OCI-LY1 (cell line): ENCODE data around the gene GEMIN4.
"Not testable (repeated sequence)": the region's sequence is repeated elsewhere in the genome, so short reads cannot be mapped to it uniquely, and the experiment has no call there.

ENCODE experiments used
- H2AFZ ChIP-seq: fragments of 200-600 bp; sonication (generic), shearing (Covaris generic); 2 replicates; pipeline ENCODE4 v1.6.0; 2014; ENCODE audit warnings: antibody characterized with exemption, mild to moderate bottlenecking, low read length
- H3F3A ChIP-seq: fragments of 200-600 bp; sonication (generic), shearing (Covaris generic); 2 replicates; pipeline ENCODE4 v1.6.0; 2014; ENCODE audit warnings: mild to moderate bottlenecking, antibody characterized with exemption, low read length, moderate library complexity; ENCODE audit not compliant: insufficient read depth
- H3K27ac ChIP-seq: fragments of 200-600 bp; sonication (generic); 2 replicates; pipeline ENCODE4 v1.5.1; 2014; ENCODE audit warnings: low read length, mixed run types, mild to moderate bottlenecking, low read depth; ENCODE audit not compliant: poor library complexity, severe bottlenecking
- H3K27me3 ChIP-seq: fragments of 200-600 bp; sonication (generic); 2 replicates; pipeline ENCODE4 v1.6.0; 2014; ENCODE audit warnings: antibody characterized with exemption, mild to moderate bottlenecking, low read length, moderate library complexity; ENCODE audit not compliant: insufficient read depth
- H3K36me3 ChIP-seq: fragments of 200-600 bp; sonication (generic); 2 replicates; pipeline ENCODE4 v1.6.1; 2014; ENCODE audit warnings: mild to moderate bottlenecking, antibody characterized with exemption, low read length, moderate library complexity, mixed read lengths; ENCODE audit not compliant: insufficient read depth
- H3K4me1 ChIP-seq: fragments of 200-600 bp; sonication (generic); 2 replicates; pipeline ENCODE4 v1.5.1; 2014; ENCODE audit warnings: mild to moderate bottlenecking, low read length, moderate library complexity; ENCODE audit not compliant: insufficient read depth, severe bottlenecking
- H3K4me2 ChIP-seq: fragments of 200-600 bp; sonication (generic), shearing (Covaris generic); 2 replicates; pipeline ENCODE4 v1.6.1; 2014; ENCODE audit warnings: low read length
- H3K4me3 ChIP-seq: fragments of 200-600 bp; sonication (generic); 2 replicates; pipeline ENCODE4 v1.5.1; 2014; ENCODE audit warnings: low read length, low read depth, mild to moderate bottlenecking, mixed read lengths; ENCODE audit not compliant: poor library complexity, severe bottlenecking
- H3K79me2 ChIP-seq: fragments of 200-600 bp; shearing (Covaris generic); 2 replicates; pipeline ENCODE4 v1.6.1; 2016; ENCODE audit warnings: mixed run types, low read length, mixed read lengths; ENCODE audit not compliant: insufficient read depth
- H3K9ac ChIP-seq: fragments of 200-600 bp; sonication (generic), shearing (Covaris generic); 2 replicates; pipeline ENCODE4 v1.6.1; 2014; ENCODE audit warnings: mild to moderate bottlenecking, low read length, mixed read lengths
- H3K9me2 ChIP-seq: fragments of 200-600 bp; sonication (generic), shearing (Covaris generic); 2 replicates; pipeline ENCODE4 v1.6.1; 2014; ENCODE audit warnings: low read depth, mild to moderate bottlenecking, low read length, mixed read lengths
- H3K9me3 ChIP-seq: fragments of 200-600 bp; shearing (Covaris generic); 2 replicates; pipeline ENCODE4 v1.6.1; 2014; ENCODE audit warnings: low read length, mixed read lengths
- H4K20me1 ChIP-seq: fragments of 200-600 bp; sonication (generic), shearing (Covaris generic); 2 replicates; pipeline ENCODE4 v1.6.0; 2016; ENCODE audit warnings: mild to moderate bottlenecking, low read length; ENCODE audit not compliant: insufficient read depth
- EZH2 ChIP-seq: fragments of 200-600 bp; sonication (generic), shearing (Covaris generic); IDR thresholded peaks from 2 replicates; pipeline ENCODE4 v1.8.0; 2017; ENCODE audit warnings: borderline replicate concordance, mixed run types, mild to moderate bottlenecking, antibody characterized with exemption, low read length, moderate library complexity, mixed read lengths
- TF ChIP-seq, protein P1 (sequence below): fragments of 200-600 bp; sonication (generic), shearing (Covaris generic); IDR thresholded peaks from 2 replicates; pipeline ENCODE4 v1.5.1; 2017; ENCODE audit warnings: mild to moderate bottlenecking, antibody characterized with exemption, low read length, moderate library complexity, mixed read lengths

Gene GEMIN4

GRCh38 chr17:794876-795275 lies 42.8 kb upstream of the GEMIN4 start:
- Histone ChIP-seq H3K4me2 (no peak overlapping the region), H3K27me3 (no peaks in the 10 kb centered on the region), H2AFZ (no peak overlapping the region), H3K4me1 (peaks cover 8% of the 10 kb centered on the region), H3K36me3 (peaks cover 27% of the 10 kb centered on the region), H3K9me2 (no peaks in the 10 kb centered on the region), H3K9ac (no peak overlapping the region), H3K79me2 (no peaks in the 10 kb centered on the region), H3K27ac (no peak overlapping the region), H4K20me1 (no peaks in the 10 kb centered on the region), H3K4me3 (no peak overlapping the region), H3F3A (no peaks in the 10 kb centered on the region), H3K9me3 (no peaks in the 10 kb centered on the region)
- TF ChIP-seq EZH2: no peak
- TF ChIP-seq, protein P1, sequence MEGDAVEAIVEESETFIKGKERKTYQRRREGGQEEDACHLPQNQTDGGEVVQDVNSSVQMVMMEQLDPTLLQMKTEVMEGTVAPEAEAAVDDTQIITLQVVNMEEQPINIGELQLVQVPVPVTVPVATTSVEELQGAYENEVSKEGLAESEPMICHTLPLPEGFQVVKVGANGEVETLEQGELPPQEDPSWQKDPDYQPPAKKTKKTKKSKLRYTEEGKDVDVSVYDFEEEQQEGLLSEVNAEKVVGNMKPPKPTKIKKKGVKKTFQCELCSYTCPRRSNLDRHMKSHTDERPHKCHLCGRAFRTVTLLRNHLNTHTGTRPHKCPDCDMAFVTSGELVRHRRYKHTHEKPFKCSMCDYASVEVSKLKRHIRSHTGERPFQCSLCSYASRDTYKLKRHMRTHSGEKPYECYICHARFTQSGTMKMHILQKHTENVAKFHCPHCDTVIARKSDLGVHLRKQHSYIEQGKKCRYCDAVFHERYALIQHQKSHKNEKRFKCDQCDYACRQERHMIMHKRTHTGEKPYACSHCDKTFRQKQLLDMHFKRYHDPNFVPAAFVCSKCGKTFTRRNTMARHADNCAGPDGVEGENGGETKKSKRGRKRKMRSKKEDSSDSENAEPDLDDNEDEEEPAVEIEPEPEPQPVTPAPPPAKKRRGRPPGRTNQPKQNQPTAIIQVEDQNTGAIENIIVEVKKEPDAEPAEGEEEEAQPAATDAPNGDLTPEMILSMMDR: peak; percentile 89

DNA sequence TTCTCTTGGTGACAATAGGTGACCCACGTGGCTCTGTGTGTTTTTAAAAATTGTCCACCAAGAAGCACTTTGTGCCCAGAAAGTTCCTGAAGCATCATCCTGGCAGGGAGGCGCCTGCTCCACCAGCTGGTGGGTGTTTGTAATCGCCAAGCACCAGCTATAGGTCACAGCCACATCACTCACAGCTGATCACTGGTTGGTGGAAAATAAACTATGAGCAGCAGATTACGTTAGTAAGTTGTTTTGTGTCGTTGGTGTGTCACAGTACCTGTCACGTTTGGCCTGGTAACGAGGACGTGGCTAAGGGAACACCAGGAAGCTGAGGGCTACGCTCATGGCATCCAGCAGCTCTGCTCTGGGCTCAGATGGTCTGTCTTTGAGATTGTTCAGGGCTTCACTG lies 40.2 kb upstream of the GEMIN4 start:
- H3K36me3 ChIP-seq: peaks cover 52% of the 10 kb centered on the region
- no peaks in the 10 kb centered on the region for H3K9me2 ChIP-seq

DNA sequence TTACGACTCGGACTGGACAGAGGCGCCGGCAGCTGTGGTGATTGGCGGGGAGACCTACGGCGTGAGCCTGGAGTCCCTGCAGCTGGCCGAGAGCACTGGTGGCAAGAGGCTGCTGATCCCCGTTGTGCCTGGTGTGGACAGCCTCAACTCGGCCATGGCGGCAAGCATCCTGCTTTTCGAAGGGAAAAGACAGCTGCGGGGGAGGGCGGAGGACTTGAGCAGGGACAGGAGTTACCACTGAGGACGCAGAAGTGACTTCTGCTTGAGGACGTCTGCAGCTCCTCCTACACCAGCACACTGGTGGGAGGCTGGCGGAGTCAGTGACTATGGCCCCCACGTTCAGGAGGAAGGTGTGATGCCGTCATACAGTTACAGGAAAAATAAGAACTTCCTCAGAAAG lies 39.8 kb upstream of the GEMIN4 start:
- no peak overlapping the region for H3K9ac ChIP-seq
- H3K27ac ChIP-seq: peak overlapping the region; percentile 55
- H2AFZ ChIP-seq: no peak overlapping the region
- peaks cover 8% of the 10 kb centered on the region for H3K4me1 ChIP-seq
- H3K9me3 ChIP-seq: no peaks in the 10 kb centered on the region
- no peaks in the 10 kb centered on the region for H3K27me3 ChIP-seq
- H3K9me2 ChIP-seq: no peaks in the 10 kb centered on the region
- H4K20me1 ChIP-seq: no peaks in the 10 kb centered on the region
- no peaks in the 10 kb centered on the region for H3F3A ChIP-seq
- TF ChIP-seq, protein P1: no peak
- TF ChIP-seq EZH2: no peak
- H3K4me2 ChIP-seq: no peak overlapping the region
- H3K36me3 ChIP-seq: peaks cover 56% of the 10 kb centered on the region
- H3K79me2 ChIP-seq: no peaks in the 10 kb centered on the region
- H3K4me3 ChIP-seq: no peak overlapping the region

More for the DNA sequence above, 40.2 kb upstream of the GEMIN4 start:
- no peak overlapping the region for H3K4me3 ChIP-seq
- no peaks in the 10 kb centered on the region for H3K9me3 ChIP-seq
- H3K27me3 ChIP-seq: no peaks in the 10 kb centered on the region
- peak overlapping the region; percentile 55 for H3K27ac ChIP-seq
- H2AFZ ChIP-seq: no peak overlapping the region
- H3K9ac ChIP-seq: no peak overlapping the region
- no peak for TF ChIP-seq EZH2
- TF ChIP-seq, protein P1: no peak
- H3K4me2 ChIP-seq: no peak overlapping the region
- no peaks in the 10 kb centered on the region for H3K79me2 ChIP-seq
- H3K4me1 ChIP-seq: peaks cover 8% of the 10 kb centered on the region
- H3F3A ChIP-seq: no peaks in the 10 kb centered on the region
- H4K20me1 ChIP-seq: no peaks in the 10 kb centered on the region

- peaks cover 63% of the 10 kb centered on the region for H3K36me3 ChIP-seq
- not testable (repeated sequence) for H3K9me2 ChIP-seq, H4K20me1 ChIP-seq, H3K9ac ChIP-seq, H3K4me2 ChIP-seq, H3F3A ChIP-seq, H3K27me3 ChIP-seq, H3K4me1 ChIP-seq, H3K79me2 ChIP-seq, H3K4me3 ChIP-seq, H3K27ac ChIP-seq, H2AFZ ChIP-seq, H3K9me3 ChIP-seq
Measured at GRCh38 chr17:790874-791247, 38.8 kb upstream of the GEMIN4 start.

DNA sequence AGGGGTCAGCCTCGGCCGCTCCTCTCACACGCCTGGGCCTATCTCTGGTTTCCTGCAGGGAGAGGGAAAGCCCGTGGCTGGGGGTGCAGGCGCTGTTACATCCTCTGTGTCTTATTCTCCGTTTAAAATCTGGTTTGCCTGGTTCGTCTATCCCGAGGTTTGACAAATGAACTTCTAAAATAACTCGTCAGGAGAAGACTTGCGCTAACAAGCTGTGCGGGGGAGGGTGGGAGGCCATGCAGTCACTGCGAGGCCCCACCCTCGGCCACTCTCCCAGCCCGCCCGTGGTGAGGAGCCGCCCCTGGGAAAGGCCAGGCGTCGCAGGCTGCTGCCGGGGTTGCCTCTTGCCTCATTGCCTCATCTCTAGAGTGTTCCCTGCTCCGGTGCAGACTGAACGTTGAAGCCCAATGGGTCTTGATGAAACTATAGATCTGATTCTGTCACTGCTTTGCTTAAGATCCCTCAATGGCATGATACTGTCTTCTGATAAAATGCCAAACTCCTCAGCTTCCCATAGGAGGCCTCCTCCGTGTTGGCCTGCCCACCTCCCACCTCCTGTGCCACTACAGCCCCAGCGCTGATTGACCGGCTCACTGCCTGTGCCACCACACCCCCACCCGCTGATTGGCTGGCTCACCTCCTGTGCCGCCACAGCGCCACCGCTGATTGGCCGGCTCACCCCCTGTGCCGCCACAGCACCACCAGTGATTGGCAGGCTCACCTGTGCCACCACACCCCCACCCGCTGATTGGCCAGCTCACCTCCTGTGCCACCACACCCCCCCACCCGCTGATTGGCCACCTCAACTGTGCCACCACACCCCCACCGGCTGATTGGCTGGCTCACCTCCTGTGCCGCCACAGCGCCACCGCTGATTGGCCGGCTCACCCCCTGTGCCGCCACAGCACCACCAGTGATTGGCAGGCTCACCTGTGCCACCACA lies 38.1 kb upstream of the GEMIN4 start:
- not testable (repeated sequence) for H3K4me1 ChIP-seq, H3K9me3 ChIP-seq, H3K27me3 ChIP-seq, H3K4me3 ChIP-seq, H2AFZ ChIP-seq, H3F3A ChIP-seq, H3K27ac ChIP-seq, H3K4me2 ChIP-seq, H3K9me2 ChIP-seq, H4K20me1 ChIP-seq, H3K9ac ChIP-seq, H3K79me2 ChIP-seq
- H3K36me3 ChIP-seq: peaks cover 69% of the 10 kb centered on the region
